NCI-H345 treated with DMSO at 0.1 percent for 48 hours (cell line): ENCODE data around the gene C6orf15.
"Not testable (repeated sequence)": the region's sequence is repeated elsewhere in the genome, so short reads cannot be mapped to it uniquely, and the experiment has no call there.

ENCODE experiments used
- DNase-seq: peaks from one replicate; lab custom pipeline; 2025; ENCODE audit not compliant: unreplicated experiment; lab: John Stamatoyannopoulos, UW

Gene C6orf15

GRCh38 chr6:31070711-31071197, 41.6 kb downstream of the C6orf15 start:
- DNase-seq, result no peak

GRCh38 chr6:31068669-31069340, 43.6 kb downstream of the C6orf15 start:
- DNase-seq, result peak; percentile 41

- DNase-seq, result not testable (repeated sequence)
Measured at GRCh38 chr6:31067891-31068668, 44.3 kb downstream of the C6orf15 start.

GRCh38 chr6:31067028-31067427, 45.3 kb downstream of the C6orf15 start:
- not testable (repeated sequence) for DNase-seq

GRCh38 chr6:31065556-31065955, 46.8 kb downstream of the C6orf15 start:
- DNase-seq, result no peak

- no peak for DNase-seq
Measured at GRCh38 chr6:31063906-31064435, 48.4 kb downstream of the C6orf15 start.
